Renal cortex interstitium (tissue), 11 donors: ENCODE measurements around the gene ADSS1. TPM values are rescaled to one million over a fixed set of nuclear protein-coding genes. Genes with fewer than 3 reads are reported as not detected.

Source experiments
- DNase-seq, 11 donors: peaks; one replicate each; pipeline ENCODE4 v3.0.0-alpha.2; 2013; ENCODE audit warnings: low read depth in 9 of 11, low spot score in 4 of 11; ENCODE audit errors: extremely low read depth in 1 of 11
- polyA plus RNA-seq, 3 donors: library from polyadenylated mRNA; unstranded; fragments of 120-200 nt; gene quantifications; one replicate each; pipeline ENCODE4 v1.2.1, GENCODE V29; 2013; ENCODE audit not compliant: insufficient read length in 3 of 3

The ADSS1 gene
- polyA plus RNA-seq, 3 donors = 16.4 to 18.3 (median 17.8) TPM

DNA sequence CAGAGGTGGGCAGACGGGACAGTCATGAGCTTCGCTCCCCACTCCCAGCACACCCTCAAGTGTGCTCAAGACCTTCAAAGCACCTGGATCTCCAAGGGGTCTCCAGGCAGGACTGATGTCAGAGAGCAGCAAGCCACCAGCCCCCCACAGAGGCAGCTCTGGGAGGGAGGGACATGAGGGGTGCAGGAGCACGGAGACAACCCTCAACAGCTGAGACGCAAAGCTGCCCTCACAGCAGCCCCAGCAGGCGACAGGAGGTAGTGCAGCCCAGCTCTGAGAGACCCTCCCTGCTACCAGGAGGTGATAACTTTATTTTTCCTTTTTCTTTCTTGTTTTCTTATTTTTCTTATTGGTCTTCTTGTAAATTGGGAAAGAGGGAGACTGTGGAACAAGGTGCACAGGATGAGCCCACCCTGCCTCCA, 46.8 kb downstream of the ADSS1 start:
- no peak for DNase-seq

DNA sequence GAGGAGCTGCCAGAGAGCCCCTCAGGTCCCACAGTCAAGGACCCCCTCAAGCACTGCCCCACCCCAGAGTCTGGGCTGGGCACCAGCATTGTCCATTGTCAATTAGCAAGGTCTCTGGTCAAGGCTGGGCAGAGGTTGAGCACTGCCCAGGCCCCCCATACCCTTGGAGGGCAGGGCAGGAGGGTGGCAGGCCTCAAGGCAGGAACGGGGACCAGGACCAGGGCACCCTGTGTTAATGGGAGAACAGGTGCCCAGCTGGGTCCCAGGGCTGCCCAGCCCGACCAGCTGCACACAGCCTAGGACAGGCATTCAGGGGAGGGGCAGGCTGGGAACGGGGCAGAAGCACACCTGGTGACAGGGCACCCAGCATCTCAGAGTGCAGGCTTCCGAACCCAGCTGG, 47.3 kb downstream of the ADSS1 start:
- no peak for DNase-seq

DNA sequence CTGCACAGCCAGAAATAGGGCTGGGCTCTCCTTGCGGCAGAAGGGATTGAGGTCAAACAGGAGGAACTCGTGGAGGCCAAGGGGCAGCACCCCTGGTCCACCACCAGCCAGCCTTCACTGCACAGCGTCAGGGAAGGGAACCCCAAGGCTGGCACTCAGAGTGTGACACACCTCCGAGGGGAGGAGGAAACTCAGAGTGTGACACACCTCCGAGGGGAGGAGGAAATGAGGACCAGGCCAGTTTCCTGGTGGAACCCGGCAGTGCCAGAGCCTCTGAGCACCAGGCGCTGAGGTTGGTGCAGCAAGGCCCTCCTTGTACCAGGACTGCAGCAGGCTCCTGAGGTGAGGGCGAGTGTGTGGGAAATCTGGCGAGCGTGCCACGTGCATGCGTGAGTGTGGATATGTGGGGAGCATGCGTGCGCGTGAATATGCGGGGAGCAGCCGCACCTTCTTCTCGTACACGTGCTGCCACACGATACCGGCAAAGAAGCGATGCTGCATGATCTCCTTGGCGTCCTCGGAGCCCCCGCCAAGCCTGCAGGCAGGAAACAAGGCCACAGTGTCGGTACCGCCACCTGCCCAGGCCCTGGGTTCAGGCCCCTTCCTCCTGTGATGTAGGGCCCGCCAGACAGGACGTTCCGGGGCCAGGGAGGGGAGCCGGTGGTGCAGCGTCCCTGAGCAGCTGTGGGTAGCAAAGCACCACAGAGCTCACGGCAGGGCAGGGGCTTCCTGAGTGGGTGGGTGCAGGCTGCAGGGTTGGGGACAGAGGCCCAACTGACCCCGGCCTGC, 48.1 kb downstream of the ADSS1 start:
- no peak for DNase-seq

DNA sequence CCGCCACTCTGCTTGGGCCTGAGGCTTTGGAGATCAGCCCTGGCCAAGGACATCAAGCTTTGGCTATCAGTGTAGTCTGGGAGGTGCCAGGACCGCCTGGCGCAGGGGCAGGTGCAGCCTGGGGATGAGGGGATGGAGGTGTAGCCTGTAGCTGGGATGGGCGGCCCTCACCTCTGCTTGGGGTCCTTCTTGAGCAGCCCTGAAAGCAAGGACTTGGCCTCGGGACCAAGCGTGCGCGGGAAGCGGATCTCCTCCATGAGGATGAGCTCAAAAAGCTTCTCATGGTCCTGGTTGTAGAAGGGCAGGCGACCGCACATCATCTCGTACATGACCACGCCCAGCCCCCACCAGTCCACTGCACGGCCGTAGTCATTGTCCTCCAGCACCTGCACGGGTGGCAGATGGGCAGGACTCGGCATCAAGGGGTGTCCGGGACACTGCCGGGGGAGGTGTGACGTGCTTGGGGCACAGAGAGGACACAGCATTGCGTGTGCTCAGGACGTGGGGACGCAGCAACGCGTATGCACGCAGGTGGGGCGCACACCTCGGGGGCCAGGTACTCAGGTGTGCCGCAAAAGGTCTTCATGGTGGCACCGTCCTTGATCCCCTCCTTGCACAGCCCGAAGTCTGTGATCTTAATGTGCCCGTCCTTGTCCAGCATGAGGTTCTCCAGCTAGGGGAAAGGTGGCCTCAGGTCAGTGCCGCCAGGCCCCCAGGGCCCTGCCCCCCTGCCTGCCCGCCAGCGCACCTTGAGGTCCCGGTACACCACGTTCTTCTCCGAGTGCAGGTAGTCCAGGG, 48.9 kb downstream of the ADSS1 start:
- no peak for DNase-seq

DNA sequence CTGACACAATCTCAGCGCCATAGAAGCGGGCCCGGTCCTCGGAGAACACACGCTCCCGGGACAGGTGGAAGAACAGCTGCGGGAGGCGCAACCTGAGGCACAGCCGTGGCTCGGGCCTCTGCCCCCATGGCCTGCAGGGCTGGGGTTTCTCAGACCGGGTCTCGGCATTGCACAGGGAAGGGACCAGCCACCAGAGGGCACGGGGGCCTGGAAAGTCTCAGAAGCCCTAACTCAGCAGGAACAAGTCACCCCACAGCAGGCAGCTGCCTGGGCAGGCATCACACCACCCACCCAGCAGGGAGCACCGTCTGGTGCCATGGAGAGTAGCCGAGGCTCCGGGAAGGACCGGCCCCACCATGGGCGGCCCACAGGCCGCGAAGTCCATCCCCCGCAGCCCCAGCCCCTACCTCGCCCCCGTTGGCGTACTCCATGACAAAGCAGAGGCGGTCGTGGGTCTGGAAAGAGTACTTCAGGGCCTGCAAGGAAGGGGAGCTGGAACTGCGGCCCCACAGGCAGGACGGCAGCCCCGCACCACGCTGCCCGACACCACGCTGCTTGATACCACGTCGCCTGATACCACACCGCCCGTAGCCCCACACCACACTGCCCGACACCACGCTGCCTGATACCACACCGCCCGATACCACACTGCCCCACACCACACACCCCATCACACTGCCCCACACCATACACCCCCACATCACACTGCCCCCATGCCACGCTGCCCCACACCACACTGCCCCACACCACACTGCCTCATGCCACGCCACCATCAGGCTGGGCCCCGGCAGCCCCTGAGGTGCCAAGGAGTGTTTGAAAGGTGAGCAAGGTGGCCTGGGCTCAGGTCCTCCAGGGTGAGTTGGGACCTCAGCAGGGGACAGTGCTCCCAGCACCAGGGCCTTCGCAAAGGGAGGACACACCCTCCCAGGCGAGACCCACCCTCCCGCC, 49.8 kb downstream of the ADSS1 start:
- DNase-seq = no peak

GRCh38 chr14:104774453-104775072, 50.5 kb downstream of the ADSS1 start:
- no peak for DNase-seq

- no peak for DNase-seq
Observed at GRCh38 chr14:104775073-104775489, 51.1 kb downstream of the ADSS1 start.

- DNase-seq = no peak
Observed at GRCh38 chr14:104776481-104776880, 52.5 kb downstream of the ADSS1 start.

GRCh38 chr14:104776961-104777807, 53.2 kb downstream of the ADSS1 start:
- DNase-seq = no peak

GRCh38 chr14:104777808-104778249, 53.8 kb downstream of the ADSS1 start:
- no peak for DNase-seq

DNA sequence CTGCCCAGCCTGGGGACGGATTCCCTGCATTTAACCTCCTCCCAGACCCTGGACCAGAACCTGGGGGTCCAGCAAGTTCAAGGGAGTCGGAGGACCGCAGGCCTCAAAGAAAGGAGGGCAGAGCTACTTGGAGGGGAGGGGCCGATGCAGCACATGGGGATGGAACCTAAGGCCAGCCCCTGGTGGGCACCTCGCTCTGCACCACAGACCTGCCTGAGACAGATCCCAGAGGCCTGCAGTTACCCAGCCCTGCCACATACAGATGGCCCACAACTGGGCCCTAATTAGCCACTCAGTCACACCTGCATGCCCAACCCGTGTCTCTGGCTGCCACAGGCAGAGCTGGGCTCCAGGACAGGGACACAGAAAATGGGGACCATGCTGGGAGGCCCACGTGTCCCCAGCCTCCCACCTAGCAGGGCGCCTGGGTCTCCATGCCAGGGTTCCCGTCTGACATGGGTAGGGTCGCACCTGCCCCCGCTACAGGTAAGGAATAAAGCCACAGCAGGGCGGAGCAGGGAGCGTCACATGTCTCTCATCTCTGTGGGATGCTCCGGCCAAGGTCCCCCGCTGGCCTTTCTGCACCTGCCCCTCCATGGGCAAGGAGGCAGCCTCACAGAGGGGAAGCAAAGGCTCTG, 54.8 kb downstream of the ADSS1 start:
- no peak for DNase-seq

- no peak for DNase-seq
Observed at GRCh38 chr14:104779776-104780512, 55.9 kb downstream of the ADSS1 start.

DNA sequence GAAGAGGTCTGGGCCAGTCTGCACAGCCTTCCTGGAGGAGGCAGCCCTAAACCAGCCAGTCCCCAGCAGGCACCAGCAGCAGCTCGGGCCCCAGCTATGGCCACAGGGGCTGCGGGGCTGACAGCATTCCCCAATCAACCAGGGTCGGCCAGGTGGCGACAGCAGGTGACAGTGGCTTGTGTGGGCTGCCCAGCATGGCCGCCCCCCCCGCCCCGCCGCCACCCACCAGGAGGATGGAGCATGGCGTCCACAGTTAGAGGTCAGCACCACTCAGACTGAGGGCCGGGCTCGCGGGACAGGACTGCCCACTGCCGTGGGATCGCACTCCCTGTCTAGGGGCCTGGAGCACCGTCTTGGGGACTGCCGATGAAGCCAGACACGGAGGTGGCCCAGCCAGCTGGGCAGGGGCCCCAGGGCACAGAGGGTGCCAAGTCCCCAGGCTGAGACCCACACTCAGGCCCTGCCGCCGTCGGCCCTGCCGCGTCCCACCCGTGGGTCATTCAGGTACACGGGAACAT, 56.5 kb downstream of the ADSS1 start:
- no peak for DNase-seq

GRCh38 chr14:104781271-104782077, 57.4 kb downstream of the ADSS1 start:
- no peak for DNase-seq

DNA sequence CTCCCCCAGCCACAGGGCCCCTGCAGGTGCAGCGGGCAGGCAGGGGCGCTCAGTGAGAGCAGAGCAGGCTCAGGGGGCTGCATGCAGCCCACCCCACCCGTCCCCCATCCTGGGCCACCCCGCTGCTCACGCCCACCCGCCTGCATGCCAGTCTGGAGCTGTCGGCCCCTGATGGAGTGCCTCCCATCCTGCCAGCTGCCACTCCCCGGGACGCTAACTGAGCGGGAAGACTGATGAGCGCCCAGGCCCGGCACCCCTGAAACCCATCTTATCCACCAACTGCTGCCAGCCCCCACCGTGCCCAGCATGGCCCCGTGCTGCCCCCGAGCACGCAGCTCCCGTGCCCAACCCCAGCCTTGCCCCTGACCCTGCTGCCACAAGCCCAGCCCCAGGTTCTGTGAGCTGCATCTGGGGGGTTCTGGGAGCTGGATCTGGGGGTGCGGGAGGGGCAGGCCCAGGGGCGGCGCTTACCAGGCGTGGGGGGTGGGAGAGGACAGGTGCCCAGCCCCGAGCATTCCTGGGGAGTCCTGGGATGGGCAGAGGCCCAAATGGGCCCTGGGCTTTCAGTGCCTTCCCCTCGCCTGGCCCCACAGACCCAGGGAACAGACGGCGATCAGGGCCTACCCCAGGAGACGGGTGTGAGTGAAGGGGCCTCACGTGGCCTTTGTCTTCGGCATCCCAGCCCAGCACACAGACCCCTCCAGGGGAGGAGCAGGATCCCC, 58.2 kb downstream of the ADSS1 start:
- DNase-seq = no peak
